Endodermal cell (in vitro differentiated cells): ENCODE results near the gene RFX5. TPM values are rescaled to one million over a fixed set of nuclear protein-coding genes. Genes with fewer than 3 reads are reported as not detected.

Experiments used
- DNase-seq: peaks from one replicate; pipeline ENCODE4 v3.0.0-alpha.2; 2017
- H3K27ac ChIP-seq: 2 replicates; pipeline ENCODE4 v1.5.1; 2013; ENCODE audit warnings: mild to moderate bottlenecking, low read depth, low read length, moderate library complexity
- H3K27me3 ChIP-seq: 2 replicates; pipeline ENCODE4 v1.6.1; 2013; ENCODE audit warnings: mild to moderate bottlenecking, low read length, moderate library complexity; ENCODE audit not compliant: insufficient read depth, control insufficient read depth, poor library complexity, severe bottlenecking
- H3K36me3 ChIP-seq: 2 replicates; pipeline ENCODE4 v1.7.0; 2013; ENCODE audit warnings: mild to moderate bottlenecking, low read length, moderate library complexity; ENCODE audit not compliant: control insufficient read depth, insufficient read depth
- H3K4me1 ChIP-seq: one replicate; pipeline ENCODE4 v1.7.0; 2013; ENCODE audit warnings: low read length; ENCODE audit not compliant: control insufficient read depth, insufficient read depth
- H3K4me3 ChIP-seq: 2 replicates; pipeline ENCODE4 v1.5.1; 2013; ENCODE audit warnings: mild to moderate bottlenecking, low read length, moderate library complexity
- H3K9ac ChIP-seq: 2 replicates; pipeline ENCODE4 v1.6.1; 2013; ENCODE audit warnings: mild to moderate bottlenecking, low read length, moderate library complexity; ENCODE audit not compliant: poor library complexity, severe bottlenecking; ENCODE audit errors: extremely low read depth
- H3K9me3 ChIP-seq: 2 replicates; pipeline ENCODE4 v1.6.1; 2013; ENCODE audit warnings: mild to moderate bottlenecking, low read length, moderate library complexity; ENCODE audit not compliant: control insufficient read depth
- H3K27ac Mint-ChIP-seq: 2 replicates; pipeline ENCODE4 v1.8.0; 2020; ENCODE audit warnings: mixed read lengths
- H3K27me3 Mint-ChIP-seq: 2 replicates; pipeline ENCODE4 v1.8.0; 2021; ENCODE audit warnings: mild to moderate bottlenecking, mixed read lengths; ENCODE audit not compliant: insufficient read depth
- H3K36me3 Mint-ChIP-seq: 2 replicates; pipeline ENCODE4 v1.8.0; 2020; ENCODE audit warnings: low read depth, mixed read lengths
- H3K4me1 Mint-ChIP-seq: 2 replicates; pipeline ENCODE4 v1.8.0; 2020; ENCODE audit warnings: mixed read lengths
- H3K4me3 Mint-ChIP-seq: 2 replicates; pipeline ENCODE4 v1.8.0; 2020; ENCODE audit warnings: mild to moderate bottlenecking, moderate library complexity, mixed read lengths
- H3K9me3 Mint-ChIP-seq: 2 replicates; pipeline ENCODE4 v1.8.0; 2020; ENCODE audit warnings: mild to moderate bottlenecking, mixed read lengths
- WGBS, 2 experiments: methylation state at CpG; one replicate each; pipeline versions ENCODE4 v1.1.5 to v1.1.7; 2013; ENCODE audit warnings: missing lambda C conversion rate in 2 of 2, mixed read lengths in 1 of 2; ENCODE audit not compliant: insufficient coverage in 1 of 2, insufficient read length in 1 of 2; 5-methylcytosine and 5-hydroxymethylcytosine counted together
- total RNA-seq, 2 donors: library from RNA; stranded (reverse); fragmentation: NEBNext Ultra II Directional in 1 of 2; extraction: Animal tissue kit (Norgen Biotek cat#: 25700) in 1 of 2; gene quantifications; 2 replicates in 1 of 2; 3 replicates in 1 of 2; pipeline ENCODE4 v1.2.1, GENCODE V29; 2021
- TF ChIP-seq, protein P1 (sequence below): fragments of 200-600 bp; sonication (generic); conservative IDR thresholded peaks from 2 replicates; pipeline ENCODE4 v1.5.0; 2021; ENCODE audit warnings: antibody characterized with exemption, mild to moderate bottlenecking

Gene RFX5
- total RNA-seq, 2 donors from 2014 or later: 57.7 to 72.1 TPM

DNA sequence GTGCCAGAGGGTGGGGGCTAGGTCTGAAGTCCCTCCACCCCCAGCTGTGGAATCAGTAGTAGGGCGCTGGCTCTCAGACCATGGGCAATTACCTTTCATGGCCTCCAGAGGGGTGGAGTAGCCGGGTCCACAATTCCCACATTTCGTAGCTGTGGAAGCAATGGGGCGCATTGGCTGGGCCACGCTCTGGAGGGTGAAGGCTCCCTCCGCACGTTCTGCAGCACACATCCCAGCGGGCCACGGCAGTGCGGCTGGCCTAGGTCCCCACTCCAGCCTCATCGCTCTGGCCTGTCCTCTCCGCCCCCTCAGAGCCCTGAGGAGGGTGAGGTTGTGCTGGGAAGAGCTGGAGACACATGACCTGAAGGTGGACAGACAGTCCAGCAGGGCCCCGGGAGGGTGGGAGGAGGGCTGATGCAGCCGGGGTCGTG, 22.6 kb upstream of the RFX5 start:
- no peaks in the 10 kb centered on the region for H3K9me3 ChIP-seq
- Mint-ChIP-seq H3K4me1 (peaks cover 12% of the 10 kb centered on the region), H3K27ac (no peak overlapping the region), H3K4me3 (no peak overlapping the region), H3K9me3 (no peaks in the 10 kb centered on the region), H3K36me3 (peaks cover 16% of the 10 kb centered on the region), H3K27me3 (no peaks in the 10 kb centered on the region)
- no peaks in the 10 kb centered on the region for H3K27me3 ChIP-seq
- H3K4me1 ChIP-seq: peaks cover 6% of the 10 kb centered on the region
- no peak overlapping the region for H3K9ac ChIP-seq
- TF ChIP-seq, protein P1, sequence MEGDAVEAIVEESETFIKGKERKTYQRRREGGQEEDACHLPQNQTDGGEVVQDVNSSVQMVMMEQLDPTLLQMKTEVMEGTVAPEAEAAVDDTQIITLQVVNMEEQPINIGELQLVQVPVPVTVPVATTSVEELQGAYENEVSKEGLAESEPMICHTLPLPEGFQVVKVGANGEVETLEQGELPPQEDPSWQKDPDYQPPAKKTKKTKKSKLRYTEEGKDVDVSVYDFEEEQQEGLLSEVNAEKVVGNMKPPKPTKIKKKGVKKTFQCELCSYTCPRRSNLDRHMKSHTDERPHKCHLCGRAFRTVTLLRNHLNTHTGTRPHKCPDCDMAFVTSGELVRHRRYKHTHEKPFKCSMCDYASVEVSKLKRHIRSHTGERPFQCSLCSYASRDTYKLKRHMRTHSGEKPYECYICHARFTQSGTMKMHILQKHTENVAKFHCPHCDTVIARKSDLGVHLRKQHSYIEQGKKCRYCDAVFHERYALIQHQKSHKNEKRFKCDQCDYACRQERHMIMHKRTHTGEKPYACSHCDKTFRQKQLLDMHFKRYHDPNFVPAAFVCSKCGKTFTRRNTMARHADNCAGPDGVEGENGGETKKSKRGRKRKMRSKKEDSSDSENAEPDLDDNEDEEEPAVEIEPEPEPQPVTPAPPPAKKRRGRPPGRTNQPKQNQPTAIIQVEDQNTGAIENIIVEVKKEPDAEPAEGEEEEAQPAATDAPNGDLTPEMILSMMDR: peak; percentile 40
- no peaks in the 10 kb centered on the region for H3K36me3 ChIP-seq
- H3K27ac ChIP-seq: no peak overlapping the region
- 95 to 100% methylated on average over 3 to 15 of the region's 15 CpGs for WGBS, 2 experiments
- DNase-seq: no peak
- H3K4me3 ChIP-seq: no peak overlapping the region

DNA sequence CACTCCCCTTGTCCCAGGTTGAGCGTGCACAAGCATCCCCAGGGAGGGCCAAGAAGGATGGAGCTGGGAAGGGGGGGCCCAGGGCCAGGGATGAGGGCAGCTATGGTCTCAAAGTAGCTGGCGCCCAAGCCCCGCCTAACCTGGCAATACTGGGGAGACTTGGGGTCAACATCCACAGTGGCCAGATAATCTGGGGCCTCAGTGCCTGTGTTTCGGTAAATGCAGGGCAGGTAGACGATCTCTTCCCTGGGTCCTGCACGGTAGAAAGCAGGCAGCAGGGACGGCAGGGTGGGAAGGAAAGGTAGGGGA, 22.2 kb upstream of the RFX5 start:
- Mint-ChIP-seq H3K4me1 (peaks cover 12% of the 10 kb centered on the region), H3K9me3 (no peaks in the 10 kb centered on the region), H3K27ac (no peak overlapping the region), H3K4me3 (no peak overlapping the region), H3K27me3 (no peaks in the 10 kb centered on the region), H3K36me3 (peaks cover 20% of the 10 kb centered on the region)
- H3K9me3 ChIP-seq: no peaks in the 10 kb centered on the region
- WGBS, 2 experiments: 92 to 93% methylated on average over 6 to 7 of the region's 7 CpGs
- H3K27ac ChIP-seq: no peak overlapping the region
- no peaks in the 10 kb centered on the region for H3K36me3 ChIP-seq
- H3K27me3 ChIP-seq: no peaks in the 10 kb centered on the region
- no peak overlapping the region for H3K4me3 ChIP-seq
- H3K4me1 ChIP-seq: peaks cover 6% of the 10 kb centered on the region
- no peak overlapping the region for H3K9ac ChIP-seq
- DNase-seq: no peak
- TF ChIP-seq, protein P1: no peak

- H3K9ac ChIP-seq: no peak overlapping the region
Measured at GRCh38 chr1:151368393-151369301, 21.6 kb upstream of the RFX5 start.

More at GRCh38 chr1:151368393-151369301, 21.6 kb upstream of the RFX5 start:
- Histone ChIP-seq H3K27me3 (no peaks in the 10 kb centered on the region), H3K9me3 (no peaks in the 10 kb centered on the region), H3K27ac (no peak overlapping the region), H3K4me1 (peaks cover 6% of the 10 kb centered on the region), H3K36me3 (no peaks in the 10 kb centered on the region), H3K4me3 (no peak overlapping the region)
- Mint-ChIP-seq H3K36me3 (peaks cover 26% of the 10 kb centered on the region), H3K27ac (no peak overlapping the region), H3K4me1 (peaks cover 12% of the 10 kb centered on the region), H3K4me3 (no peak overlapping the region), H3K9me3 (peaks cover 2% of the 10 kb centered on the region), H3K27me3 (no peaks in the 10 kb centered on the region)
- DNase-seq: no peak
- TF ChIP-seq, protein P1: no peak
- 88 to 91% methylated on average over 10 to 20 of the region's 20 CpGs for WGBS, 2 experiments
